HL-60/S4 (cell line): ENCODE measurements around the gene YBX2.
"Not testable (repeated sequence)": the region's sequence is repeated elsewhere in the genome, so short reads cannot be mapped to it uniquely, and the experiment has no call there.

Source experiments
- in situ Hi-C: fragments of 300-500 bp; cut with MboI; formaldehyde crosslinking; loops from 2 replicates; pipeline ENCODE4 v1.14.3; 2022; ENCODE audit warnings: low sequenced_read_pairs

The YBX2 gene

GRCh38 chr17:7249830-7250229, 44.6 kb downstream of the YBX2 start:
- in situ Hi-C loops, result no loop called here

DNA sequence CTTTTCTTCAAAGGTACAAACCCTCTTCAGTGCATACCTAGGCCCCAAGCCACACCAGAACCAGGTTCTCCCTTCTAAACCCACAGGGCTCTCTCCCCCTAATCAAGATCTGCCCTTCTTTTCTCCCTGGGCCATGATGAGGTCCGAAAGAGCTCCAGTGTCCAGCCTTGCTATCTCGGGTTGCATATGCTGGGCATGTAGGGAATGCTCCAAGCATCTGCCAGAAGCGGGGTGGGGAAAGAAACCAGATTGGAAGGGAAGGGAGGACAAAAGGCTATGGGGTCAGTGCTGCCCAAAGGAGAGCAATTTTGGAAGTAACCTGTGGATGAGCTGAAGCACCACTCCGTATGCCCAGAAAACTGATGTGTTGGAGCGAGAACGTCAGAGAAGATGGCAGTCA, 45.2 kb downstream of the YBX2 start:
- in situ Hi-C loops, result no loop called here

DNA sequence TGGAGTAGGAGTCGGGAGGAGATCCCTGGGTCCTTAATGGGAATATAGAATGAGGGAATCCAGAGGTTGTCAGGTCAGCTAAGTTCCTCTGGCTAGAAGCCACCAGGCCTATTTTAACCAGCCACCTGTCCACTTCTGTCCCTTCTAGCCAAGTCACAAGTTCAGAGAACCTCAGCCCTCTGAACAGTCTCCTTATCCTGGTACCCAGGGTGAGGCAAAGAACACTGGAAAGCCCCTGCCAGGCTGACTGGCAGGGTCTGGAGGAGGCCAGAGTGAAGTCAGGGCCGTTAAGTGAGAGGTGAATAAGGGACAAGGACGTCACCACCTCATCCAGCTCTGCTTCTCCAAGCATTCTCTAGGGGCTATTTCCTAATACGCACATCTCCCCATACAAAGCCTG, 45.6 kb downstream of the YBX2 start:
- in situ Hi-C loops, result no loop called here

GRCh38 chr17:7246779-7247178, 47.7 kb downstream of the YBX2 start:
- in situ Hi-C loops, result no loop called here

GRCh38 chr17:7243838-7244237, 50.6 kb downstream of the YBX2 start:
- in situ Hi-C loops, result not testable (repeated sequence)

DNA sequence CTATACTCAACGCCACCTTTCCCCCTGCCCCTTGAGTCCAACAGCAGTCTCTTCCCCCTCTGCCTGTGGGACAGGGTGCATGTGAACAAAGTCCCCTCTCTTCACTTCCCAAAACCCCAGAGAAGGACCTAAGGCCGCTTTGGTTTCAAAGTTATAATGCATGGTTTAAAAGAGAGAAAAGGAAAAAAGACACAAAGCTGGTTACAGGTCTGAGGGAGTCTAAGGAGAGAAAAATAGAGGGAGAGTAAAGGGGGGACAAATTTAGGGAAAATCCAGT, 51.0 kb downstream of the YBX2 start:
- in situ Hi-C loops, result no loop called here

- in situ Hi-C loops, result no loop called here
Measured at GRCh38 chr17:7242717-7243452, 51.6 kb downstream of the YBX2 start.

DNA sequence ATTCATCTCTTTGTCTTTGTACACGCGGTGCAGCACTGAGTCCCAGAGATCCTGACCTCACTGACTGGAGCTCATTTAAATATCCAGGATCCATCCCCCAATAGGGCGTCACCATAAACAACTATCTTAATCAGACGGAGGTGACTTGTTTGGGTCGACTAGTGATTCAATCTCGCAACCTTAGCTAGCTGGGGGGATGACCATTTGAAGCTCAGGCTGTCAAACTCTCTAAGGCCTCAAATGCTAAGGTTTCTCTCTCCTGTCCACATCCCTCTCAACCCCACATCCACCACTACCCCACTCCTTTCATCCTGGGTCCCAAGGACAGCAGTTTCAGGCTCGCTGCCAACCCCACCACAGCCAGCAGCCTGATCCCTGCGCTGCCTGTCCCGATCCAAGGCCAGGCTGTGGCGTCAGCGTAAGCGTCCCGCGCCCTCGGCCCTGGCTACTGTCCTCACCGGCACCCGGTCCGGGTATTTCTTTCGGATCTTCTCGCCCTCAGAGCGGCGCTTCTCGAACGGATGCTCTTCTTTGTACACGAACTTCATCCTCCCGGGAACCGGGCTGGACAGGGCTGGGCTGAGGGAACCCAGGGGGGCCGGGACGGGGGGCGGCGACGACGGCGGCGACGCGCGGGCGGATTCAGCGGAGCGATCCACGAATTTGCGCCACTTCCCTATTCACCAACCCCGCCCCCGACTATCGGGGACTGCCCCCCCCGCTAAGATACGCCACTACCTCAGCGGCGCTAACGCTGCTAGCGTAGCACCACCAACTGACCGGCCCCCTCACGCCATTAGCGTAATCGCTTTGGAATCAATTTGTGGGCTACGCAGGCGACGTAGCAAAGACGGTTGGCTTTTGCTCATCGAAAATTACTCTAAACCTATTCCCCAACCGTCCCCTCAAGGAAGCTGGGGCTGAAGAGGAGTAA, 52.4 kb downstream of the YBX2 start, which contains the start of gene GABARAP:
Gene GABARAP, minus strand, starts transcription at position 667 of the 934 bp plus-strand sequence. Its CDS starts 119 bp downstream, at position 548.
- in situ Hi-C loops, result no loop called here

- in situ Hi-C loops, result no loop called here
Measured at GRCh38 chr17:7241090-7241733, 53.2 kb downstream of the YBX2 start.

GRCh38 chr17:7240375-7240774, 54.1 kb downstream of the YBX2 start:
- in situ Hi-C loops, result no loop called here

GRCh38 chr17:7239091-7240027, 55.1 kb downstream of the YBX2 start, which contains the start of gene PHF23:
Gene PHF23 (minus strand): TSS chr17:7239457. CDS start chr17:7239279, 178 bp downstream.
- in situ Hi-C loops, result no loop called here

- in situ Hi-C loops, result no loop called here
Measured at GRCh38 chr17:7238420-7239090, 55.9 kb downstream of the YBX2 start.
